Prostate gland (tissue), 2 donors: ENCODE measurements around the gene MYOCD. TPM values are rescaled to one million over a fixed set of nuclear protein-coding genes. Genes with fewer than 3 reads are reported as not detected.

Source experiments
- DNase-seq: peaks from one replicate; pipeline ENCODE4 v3.0.0-alpha.2; 2019; ENCODE audit warnings: low spot score
- H3K27ac ChIP-seq, 2 donors: fragments of 200-600 bp; sonication (generic); 2 replicates each; pipeline ENCODE4 v1.5.1; 2017 to 2019
- H3K27me3 ChIP-seq: fragments of 200-600 bp; sonication (generic); replicated peaks from 2 replicates; pipeline ENCODE4 v1.5.1; 2019; ENCODE audit not compliant: insufficient read depth
- H3K36me3 ChIP-seq, 2 donors: fragments of 200-600 bp; sonication (generic); 1 replicate in 1 of 2; 2 replicates in 1 of 2; pipeline versions ENCODE4 v1.5.1 to v1.8.1; 2017 to 2019
- H3K4me1 ChIP-seq: fragments of 200-600 bp; sonication (generic); replicated peaks from 2 replicates; pipeline ENCODE4 v1.5.1; 2019
- H3K4me3 ChIP-seq, 2 donors: fragments of 200-600 bp; sonication (generic); 2 replicates each; pipeline ENCODE4 v1.5.1; 2017 to 2019
- H3K9me3 ChIP-seq: fragments of 200-600 bp; sonication (generic); 2 replicates; pipeline ENCODE4 v1.5.1; 2017
- CTCF ChIP-seq, 4 experiments: fragments of 200-600 bp in 2 of 4; fragments of 450-650 bp in 2 of 4; sonication (generic) in 2 of 4; IDR thresholded peaks; 1 replicate in 3 of 4; 2 replicates in 1 of 4; pipeline ENCODE4 v1.5.1; 2016 to 2019; ENCODE audit warnings: antibody characterized with exemption in 4 of 4, mild to moderate bottlenecking in 2 of 4, moderate library complexity in 2 of 4
- POLR2A ChIP-seq: fragments of 450-650 bp; IDR thresholded peaks from one replicate; pipeline ENCODE4 v1.6.1; 2016; ENCODE audit warnings: antibody characterized with exemption, mild to moderate bottlenecking
- POLR2AphosphoS5 ChIP-seq: sonication (generic); formaldehyde crosslinking; IDR thresholded peaks from one replicate; pipeline ENCODE4 v1.6.1; 2017; ENCODE audit warnings: antibody characterized with exemption
- WGBS: methylation state at CpG from one replicate; pipeline ENCODE4 v1.1.5; 2018; 5-methylcytosine and 5-hydroxymethylcytosine counted together
- intact Hi-C: fragments of 100-400 bp; cut with DNase I; formaldehyde crosslinking; loops from one replicate; pipeline ENCODE4 v1.14.2; 2022
- total RNA-seq, 2 donors: library from RNA; depleted of rRNA; stranded (reverse); fragments of >200 nt; gene quantifications; one replicate each; pipeline ENCODE4 v1.1.0, GENCODE V29; 2016

The MYOCD gene
- total RNA-seq, 2 donors from 2014 or later, result 8.5 to 43.8 TPM

GRCh38 chr17:12727881-12728280 lies 62.2 kb downstream of the MYOCD start:
- peaks cover 4% of the 10 kb centered on the region for H3K4me1 ChIP-seq
- TF ChIP-seq POLR2A (no peak), CTCF (IDR thresholded peaks at IDR 0.05) (no peak), POLR2AphosphoS5 (no peak)
- intact Hi-C loops, result no loop called here
- no peaks in the 10 kb centered on the region for H3K9me3 ChIP-seq
- H3K27ac ChIP-seq, result no peak overlapping the region
- DNase-seq, result no peak
- H3K27me3 ChIP-seq, result no peaks in the 10 kb centered on the region
- 77% methylated on average over 7 of the region's 7 CpGs for WGBS
- H3K4me3 ChIP-seq, result no peak overlapping the region
- H3K36me3 ChIP-seq, result no peaks in the 10 kb centered on the region

DNA sequence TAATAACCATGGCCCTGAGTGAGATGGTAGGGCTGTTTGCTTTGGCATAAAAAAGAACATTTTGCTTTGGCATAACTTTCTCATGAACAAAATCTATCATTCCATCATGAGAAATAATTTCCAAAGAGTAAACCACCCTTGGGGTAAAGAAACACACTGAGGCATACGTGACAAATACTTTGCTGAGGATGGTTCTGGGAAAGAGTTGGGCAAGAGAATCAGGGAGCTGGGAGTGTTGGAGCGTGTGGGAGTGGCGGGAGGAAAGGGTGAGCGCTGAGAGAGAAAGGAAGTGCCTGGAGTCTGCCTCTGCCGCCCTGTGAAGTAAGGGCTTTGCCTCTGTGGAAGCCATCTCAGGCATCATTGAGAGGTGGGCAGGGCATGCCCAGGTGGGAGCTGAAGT lies 63.4 kb downstream of the MYOCD start:
- H3K4me3 ChIP-seq, result no peak overlapping the region
- H3K9me3 ChIP-seq, result no peaks in the 10 kb centered on the region
- 88% methylated on average over 5 of the region's 5 CpGs for WGBS
- H3K27ac ChIP-seq, result no peak overlapping the region
- intact Hi-C loops, result no loop called here
- H3K4me1 ChIP-seq, result peaks cover 4% of the 10 kb centered on the region
- H3K36me3 ChIP-seq, result no peaks in the 10 kb centered on the region
- no peak for TF ChIP-seq POLR2AphosphoS5
- no peak for TF ChIP-seq POLR2A
- TF ChIP-seq CTCF (IDR thresholded peaks at IDR 0.05), result no peak
- no peak for DNase-seq
- H3K27me3 ChIP-seq, result no peaks in the 10 kb centered on the region

DNA sequence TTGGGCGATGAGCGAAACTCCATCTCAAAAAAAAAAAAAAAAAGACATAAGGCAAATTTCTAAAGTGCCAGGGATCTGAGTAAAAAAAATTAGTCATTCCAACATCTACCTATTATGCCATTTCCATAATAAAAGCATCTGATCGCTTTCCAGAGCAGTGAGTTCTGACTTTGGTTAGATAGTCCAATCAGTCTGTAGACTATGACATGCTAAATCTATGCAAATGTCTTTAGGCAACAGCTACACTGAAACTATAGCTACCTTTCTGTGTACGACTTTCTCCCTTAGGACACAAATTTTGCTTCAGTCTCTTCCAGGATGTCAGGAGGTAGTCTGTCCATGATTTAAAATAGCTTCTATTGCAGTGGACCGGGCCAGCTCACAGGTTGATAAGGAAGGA lies 64.7 kb downstream of the MYOCD start:
- H3K27me3 ChIP-seq, result no peaks in the 10 kb centered on the region
- H3K27ac ChIP-seq, result no peak overlapping the region
- H3K4me1 ChIP-seq, result peaks cover 4% of the 10 kb centered on the region
- no peaks in the 10 kb centered on the region for H3K36me3 ChIP-seq
- H3K9me3 ChIP-seq, result no peaks in the 10 kb centered on the region
- TF ChIP-seq POLR2AphosphoS5, result no peak
- TF ChIP-seq POLR2A, result no peak
- no peak for DNase-seq
- intact Hi-C loops, result loop anchor here (5.0 kb wide), 1 partner anchor 48 kb away; no protein-coding TSS in a partner anchor
- H3K4me3 ChIP-seq, result no peak overlapping the region
- 81% methylated on average over 5 of the region's 5 CpGs for WGBS

DNA sequence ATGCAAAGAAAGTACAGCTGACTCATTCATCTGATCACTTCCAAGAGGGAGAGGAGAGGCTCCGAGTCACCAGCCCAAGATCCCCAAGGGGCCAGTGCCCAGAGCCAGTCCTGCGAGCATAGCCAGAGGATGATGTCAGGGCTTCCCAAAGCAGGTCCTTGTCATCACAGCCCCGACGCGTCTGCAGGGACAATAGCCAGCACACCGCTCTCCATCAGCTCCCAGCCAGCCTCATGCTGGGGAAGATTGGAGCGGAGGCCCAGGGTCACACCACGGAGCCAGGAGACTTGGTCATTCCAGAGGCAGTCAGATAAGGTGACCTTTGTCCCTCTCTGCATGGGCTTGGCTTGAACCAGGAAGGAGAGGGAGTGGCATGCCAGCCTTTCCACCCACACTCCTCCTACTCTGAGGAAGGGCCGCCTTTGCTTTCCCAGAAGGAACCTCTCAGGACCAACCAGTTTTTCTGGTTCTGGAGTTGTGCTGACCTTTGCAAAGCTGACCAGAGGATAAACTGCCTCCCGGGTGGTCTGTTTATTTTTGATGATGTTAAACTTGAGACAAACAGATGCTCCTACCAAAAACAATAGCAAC lies 65.3 kb downstream of the MYOCD start:
- intact Hi-C loops, result loop anchor here (5.0 kb wide), 1 partner anchor 49 kb away; no protein-coding TSS in a partner anchor
- Histone ChIP-seq H3K4me3 (no peak overlapping the region), H3K9me3 (no peaks in the 10 kb centered on the region), H3K4me1 (peaks cover 4% of the 10 kb centered on the region), H3K27me3 (no peaks in the 10 kb centered on the region), H3K36me3 (no peaks in the 10 kb centered on the region), H3K27ac (no peak overlapping the region)
- TF ChIP-seq CTCF (IDR thresholded peaks at IDR 0.05) (no peak), POLR2AphosphoS5 (no peak), POLR2A (no peak)
- peak; percentile 15 for DNase-seq
- 22% methylated on average over 10 of the region's 10 CpGs for WGBS

- no peak for TF ChIP-seq CTCF (IDR thresholded peaks at IDR 0.05)
- no peak for TF ChIP-seq POLR2AphosphoS5
- TF ChIP-seq POLR2A, result no peak
- 66% methylated on average over 8 of the region's 8 CpGs for WGBS
- Histone ChIP-seq H3K9me3 (no peaks in the 10 kb centered on the region), H3K4me1 (peaks cover 4% of the 10 kb centered on the region), H3K36me3 (no peaks in the 10 kb centered on the region), H3K4me3 (no peak overlapping the region), H3K27ac (no peak overlapping the region), H3K27me3 (no peaks in the 10 kb centered on the region)
- intact Hi-C loops, result loop anchor here (5.0 kb wide), 1 partner anchor 50 kb away; no protein-coding TSS in a partner anchor
- DNase-seq, result no peak
Observed at GRCh38 chr17:12731839-12732238, 66.1 kb downstream of the MYOCD start.
